Stimulated activated CD4-positive, alpha-beta T cell treated with anti-CD3 and anti-CD28 coated beads, Interleukin-4, amount 100 ng/mL, for 24 hours (primary cell): ENCODE results near the gene NAA60.
"Not testable (repeated sequence)": the region's sequence is repeated elsewhere in the genome, so short reads cannot be mapped to it uniquely, and the experiment has no call there.

Source experiments
- DNase-seq: peaks from one replicate; pipeline ENCODE4 v3.0.0-alpha.2; 2020

The NAA60 gene

GRCh38 chr16:3484318-3485096, 41.0 kb downstream of the NAA60 start:
- no peak for DNase-seq

- no peak for DNase-seq
These were observed 41.7 kb downstream of the NAA60 start for GRCh38 chr16:3485097-3485745.

GRCh38 chr16:3485821-3486505, 42.5 kb downstream of the NAA60 start:
- DNase-seq = no peak

- no peak for DNase-seq
These were observed 43.2 kb downstream of the NAA60 start for GRCh38 chr16:3486506-3487215.

- DNase-seq = no peak
These were observed 44.3 kb downstream of the NAA60 start for GRCh38 chr16:3487521-3488410.

- no peak for DNase-seq
These were observed 45.3 kb downstream of the NAA60 start for GRCh38 chr16:3488801-3489200.

GRCh38 chr16:3490911-3491629, 47.6 kb downstream of the NAA60 start:
- no peak for DNase-seq

- DNase-seq = no peak
These were observed 48.9 kb downstream of the NAA60 start for GRCh38 chr16:3492356-3492755.

- DNase-seq = no peak
These were observed 51.0 kb downstream of the NAA60 start for GRCh38 chr16:3494386-3494973.

GRCh38 chr16:3495176-3495575, 51.7 kb downstream of the NAA60 start, which contains the start of gene C16orf90:
Gene C16orf90, minus strand, starts transcription at chr16:3495489. Its CDS starts 68 bp downstream, at chr16:3495421.
- no peak for DNase-seq

- no peak for DNase-seq
These were observed 52.9 kb downstream of the NAA60 start for GRCh38 chr16:3496386-3496785.

GRCh38 chr16:3497771-3498170, 54.3 kb downstream of the NAA60 start:
- no peak for DNase-seq

- no peak for DNase-seq
These were observed 55.5 kb downstream of the NAA60 start for GRCh38 chr16:3498988-3499387.

GRCh38 chr16:3501412-3501761, 57.9 kb downstream of the NAA60 start:
- DNase-seq = not testable (repeated sequence)

GRCh38 chr16:3501783-3502400, 58.4 kb downstream of the NAA60 start:
- no peak for DNase-seq

- peak; percentile 40 for DNase-seq
These were observed 60.0 kb downstream of the NAA60 start for GRCh38 chr16:3503523-3503922.

GRCh38 chr16:3508736-3509135, 65.3 kb downstream of the NAA60 start:
- no peak for DNase-seq

- peak; percentile 69 for DNase-seq
These were observed 66.0 kb downstream of the NAA60 start for GRCh38 chr16:3509470-3509928.

GRCh38 chr16:3510416-3510815, 66.9 kb downstream of the NAA60 start:
- DNase-seq = no peak
